Measurements from ENCODE around the gene VSIR.

The VSIR gene

GRCh38 chr10:71773221-71773971, at the start of gene VSIR:
TSS of gene VSIR (minus strand) at chr10:71773520. CDS start at chr10:71773439, 81 bp downstream.
- peak; percentile 98 for DNase-seq (ENCODE audit: low spot score)

- no peak for DNase-seq (ENCODE audit: low spot score)
Observed at GRCh38 chr10:71821909-71822763, 48.8 kb upstream of the VSIR start.

- no peak for DNase-seq (ENCODE audit: low spot score)
Observed at GRCh38 chr10:71820966-71821365, 47.6 kb upstream of the VSIR start.

- no peak for DNase-seq (ENCODE audit: low spot score)
Observed at GRCh38 chr10:71819985-71820384, 46.7 kb upstream of the VSIR start.

GRCh38 chr10:71819441-71819861, 46.1 kb upstream of the VSIR start:
- no peak for DNase-seq (ENCODE audit: low spot score)

GRCh38 chr10:71818674-71819260, 45.4 kb upstream of the VSIR start:
- no peak for DNase-seq (ENCODE audit: low spot score)

GRCh38 chr10:71817831-71818655, 44.7 kb upstream of the VSIR start:
- no peak for DNase-seq (ENCODE audit: low spot score)

GRCh38 chr10:71816936-71817618, 43.8 kb upstream of the VSIR start:
- no peak for DNase-seq (ENCODE audit: low spot score)

GRCh38 chr10:71816421-71816851, 43.1 kb upstream of the VSIR start:
- no peak for DNase-seq (ENCODE audit: low spot score)

GRCh38 chr10:71815515-71816130, 42.3 kb upstream of the VSIR start:
- DNase-seq (ENCODE audit: low spot score) = no peak

- DNase-seq (ENCODE audit: low spot score) = no peak
Observed at GRCh38 chr10:71814922-71815411, 41.6 kb upstream of the VSIR start.

- DNase-seq (ENCODE audit: low spot score) = no peak
Observed at GRCh38 chr10:71812913-71813590, 39.7 kb upstream of the VSIR start.

- DNase-seq (ENCODE audit: low spot score) = peak; percentile 90
Observed at GRCh38 chr10:71812016-71812912, 38.9 kb upstream of the VSIR start.

- DNase-seq (ENCODE audit: low spot score) = no peak
Observed at GRCh38 chr10:71811351-71811750, 38.0 kb upstream of the VSIR start.

GRCh38 chr10:71810048-71810750, 36.9 kb upstream of the VSIR start:
- no peak for DNase-seq (ENCODE audit: low spot score)

- DNase-seq (ENCODE audit: low spot score) = no peak
Observed at GRCh38 chr10:71809628-71810027, 36.3 kb upstream of the VSIR start.

GRCh38 chr10:71807557-71808510, 34.5 kb upstream of the VSIR start:
- DNase-seq (ENCODE audit: low spot score) = no peak
